Suprapubic skin (tissue), 4 donors: ENCODE measurements around the gene ERC2. TPM values are rescaled to one million over a fixed set of nuclear protein-coding genes. Genes with fewer than 3 reads are reported as not detected.

Experiments used
- DNase-seq, 2 donors: peaks; one replicate each; pipeline ENCODE4 v3.0.0-alpha.2; 2019; ENCODE audit warnings: low spot score in 2 of 2
- H3K27ac ChIP-seq: fragments of 200-600 bp; sonication (generic); one replicate; pipeline ENCODE4 v1.5.1; 2019
- H3K27me3 ChIP-seq: fragments of 200-600 bp; sonication (generic); one replicate; pipeline ENCODE4 v1.5.1; 2019
- H3K36me3 ChIP-seq: fragments of 200-600 bp; sonication (generic); one replicate; pipeline ENCODE4 v1.5.1; 2019
- H3K4me1 ChIP-seq: fragments of 200-600 bp; sonication (generic); one replicate; pipeline ENCODE4 v1.5.1; 2019
- H3K4me3 ChIP-seq: fragments of 200-600 bp; sonication (generic); one replicate; pipeline ENCODE4 v1.5.1; 2019; ENCODE audit warnings: mild to moderate bottlenecking
- H3K9me3 ChIP-seq: fragments of 200-600 bp; sonication (generic); one replicate; pipeline ENCODE4 v1.5.1; 2019
- CTCF ChIP-seq, 2 donors: fragments of 200-600 bp in 1 of 2; fragments of 450-650 bp in 1 of 2; sonication (generic) in 1 of 2; IDR thresholded peaks; one replicate each; pipeline ENCODE4 v1.5.1; 2016 to 2019; ENCODE audit warnings: antibody characterized with exemption in 2 of 2, mild to moderate bottlenecking in 1 of 2, moderate library complexity in 1 of 2
- EP300 ChIP-seq: sonication (generic); formaldehyde crosslinking; IDR thresholded peaks from one replicate; pipeline ENCODE4 v1.6.1; 2017; ENCODE audit warnings: antibody characterized with exemption
- POLR2A ChIP-seq, 2 donors: fragments of 450-650 bp; IDR thresholded peaks; one replicate each; pipeline ENCODE4 v1.6.1; 2017; ENCODE audit warnings: antibody characterized with exemption in 2 of 2, mild to moderate bottlenecking in 2 of 2, moderate library complexity in 2 of 2
- POLR2AphosphoS5 ChIP-seq, 3 donors: sonication (generic); formaldehyde crosslinking; IDR thresholded peaks; one replicate each; pipeline ENCODE4 v1.6.1; 2017; ENCODE audit warnings: antibody characterized with exemption in 3 of 3
- WGBS: methylation state at CpG from one replicate; pipeline ENCODE4 v1.1.5; 2018; 5-methylcytosine and 5-hydroxymethylcytosine counted together
- total RNA-seq, 4 donors: library from RNA; depleted of rRNA; stranded (reverse); fragments of >200 nt; gene quantifications; one replicate each; pipeline ENCODE4 v1.1.0, GENCODE V29; 2016

The ERC2 gene
- total RNA-seq, 4 donors from 2014 or later, result 0.21 TPM; not detected in 3

- WGBS, result 49% methylated on average over 4 of the region's 4 CpGs
- TF ChIP-seq EP300 (no peak), POLR2A (IDR thresholded peaks at IDR 0.05) (no peak), POLR2AphosphoS5 (IDR thresholded peaks at IDR 0.05) (no peak), CTCF (IDR thresholded peaks at IDR 0.05) (no peak)
These were observed 807.1 kb downstream of the ERC2 start for GRCh38 chr3:55661141-55661540.

GRCh38 chr3:55660642-55661041, 807.6 kb downstream of the ERC2 start:
- no peaks in the 10 kb centered on the region for H3K36me3 ChIP-seq
- 93% methylated on average over 2 of the region's 2 CpGs for WGBS
- H3K27ac ChIP-seq, result no peak overlapping the region
- TF ChIP-seq CTCF (IDR thresholded peaks at IDR 0.05), result no peak
- TF ChIP-seq POLR2A (IDR thresholded peaks at IDR 0.05), result no peak
- TF ChIP-seq POLR2AphosphoS5 (IDR thresholded peaks at IDR 0.05), result no peak
- no peak for TF ChIP-seq EP300
- H3K27me3 ChIP-seq, result no peaks in the 10 kb centered on the region
- no peak for DNase-seq
- H3K9me3 ChIP-seq, result no peaks in the 10 kb centered on the region
- peaks cover 8% of the 10 kb centered on the region for H3K4me1 ChIP-seq
- no peak overlapping the region for H3K4me3 ChIP-seq

More at GRCh38 chr3:55661141-55661540, 807.1 kb downstream of the ERC2 start:
- Histone ChIP-seq H3K9me3 (no peaks in the 10 kb centered on the region), H3K36me3 (no peaks in the 10 kb centered on the region), H3K27ac (no peak overlapping the region), H3K4me3 (no peak overlapping the region), H3K27me3 (no peaks in the 10 kb centered on the region), H3K4me1 (peaks cover 8% of the 10 kb centered on the region)
- no peak for DNase-seq

GRCh38 chr3:55659701-55660100, 808.6 kb downstream of the ERC2 start:
- no peak for TF ChIP-seq CTCF (IDR thresholded peaks at IDR 0.05)
- TF ChIP-seq POLR2AphosphoS5 (IDR thresholded peaks at IDR 0.05), result no peak
- TF ChIP-seq POLR2A (IDR thresholded peaks at IDR 0.05), result no peak
- TF ChIP-seq EP300, result no peak
- no peak for DNase-seq
- H3K4me3 ChIP-seq, result no peak overlapping the region

GRCh38 chr3:55658690-55659562, 809.3 kb downstream of the ERC2 start:
- 58% methylated on average over 8 of the region's 8 CpGs for WGBS
- no peak for TF ChIP-seq POLR2AphosphoS5 (IDR thresholded peaks at IDR 0.05)
- no peak for TF ChIP-seq CTCF (IDR thresholded peaks at IDR 0.05)
- TF ChIP-seq EP300, result no peak
- no peak for TF ChIP-seq POLR2A (IDR thresholded peaks at IDR 0.05)
- Histone ChIP-seq H3K36me3 (no peaks in the 10 kb centered on the region), H3K9me3 (no peaks in the 10 kb centered on the region), H3K27ac (no peak overlapping the region), H3K4me1 (peaks cover 8% of the 10 kb centered on the region), H3K4me3 (no peak overlapping the region), H3K27me3 (no peaks in the 10 kb centered on the region)
- peak in 1 of 2 donors; percentile 65 for DNase-seq

More at GRCh38 chr3:55659701-55660100, 808.6 kb downstream of the ERC2 start:
- H3K9me3 ChIP-seq, result no peaks in the 10 kb centered on the region
- 96% methylated on average over 5 of the region's 5 CpGs for WGBS
- H3K36me3 ChIP-seq, result no peaks in the 10 kb centered on the region
- no peak overlapping the region for H3K27ac ChIP-seq
- H3K27me3 ChIP-seq, result no peaks in the 10 kb centered on the region
- H3K4me1 ChIP-seq, result peaks cover 8% of the 10 kb centered on the region

GRCh38 chr3:55658270-55658669, 810.0 kb downstream of the ERC2 start:
- no peak overlapping the region for H3K4me3 ChIP-seq
- H3K27me3 ChIP-seq, result no peaks in the 10 kb centered on the region
- no peaks in the 10 kb centered on the region for H3K9me3 ChIP-seq
- no peak overlapping the region for H3K27ac ChIP-seq
- no peak for DNase-seq
- H3K36me3 ChIP-seq, result no peaks in the 10 kb centered on the region
- WGBS, result 92% methylated on average over 1 of the region's 1 CpG
- TF ChIP-seq CTCF (IDR thresholded peaks at IDR 0.05), result no peak
- peaks cover 8% of the 10 kb centered on the region for H3K4me1 ChIP-seq
